ENCODE results near the gene ROMO1. TPM values are rescaled to one million over a fixed set of nuclear protein-coding genes. Genes with fewer than 3 reads are reported as not detected.

The ROMO1 gene
- polyA plus RNA-seq, 1 donor from 2014 or later, result 514 TPM

- peak overlapping the region; percentile 87 for H3K4me3 ChIP-seq (ENCODE audit: low read length)
Observed at GRCh38 chr20:35661053-35661452, 38.2 kb upstream of the ROMO1 start.

GRCh38 chr20:35661908-35662307 lies 37.3 kb upstream of the ROMO1 start:
- no peak for TF ChIP-seq SMC3 (conservative IDR thresholded peaks at IDR 0.05; ENCODE audit: poor library complexity)
- H3K79me2 ChIP-seq (replicated peaks; ENCODE audit: insufficient read depth, low read length), result peaks cover 75% of the 10 kb centered on the region
- H3K36me3 ChIP-seq (ENCODE audit: insufficient read depth, low read length), result no peaks in the 10 kb centered on the region
- no peaks in the 10 kb centered on the region for H3F3A ChIP-seq (ENCODE audit: insufficient read depth, low read length, poor library complexity, severe bottlenecking)
- no peak overlapping the region for H3K27ac ChIP-seq (ENCODE audit: low read length)
- H3K4me3 ChIP-seq (ENCODE audit: low read length), result peak overlapping the region; percentile 87
- H3K4me2 ChIP-seq (ENCODE audit: low read length), result peak overlapping the region; percentile 94
- peaks cover 7% of the 10 kb centered on the region for H4K20me1 ChIP-seq (ENCODE audit: insufficient read depth)
- H2AFZ ChIP-seq (ENCODE audit: low read depth, low read length), result no peak overlapping the region
- no peaks in the 10 kb centered on the region for H3K27me3 ChIP-seq (ENCODE audit: insufficient read depth, low read depth, low read length)
- no peak overlapping the region for H3K9ac ChIP-seq (ENCODE audit: low read length)
- H3K9me3 ChIP-seq (ENCODE audit: low read length), result no peaks in the 10 kb centered on the region
- no peaks in the 10 kb centered on the region for H3K9me2 ChIP-seq (ENCODE audit: insufficient read depth, low read length)

More at GRCh38 chr20:35661053-35661452, 38.2 kb upstream of the ROMO1 start:
- no peaks in the 10 kb centered on the region for H3K9me3 ChIP-seq (ENCODE audit: low read length)
- peaks cover 7% of the 10 kb centered on the region for H4K20me1 ChIP-seq (ENCODE audit: insufficient read depth)
- H3K9ac ChIP-seq (ENCODE audit: low read length), result no peak overlapping the region
- peaks cover 83% of the 10 kb centered on the region for H3K79me2 ChIP-seq (replicated peaks; ENCODE audit: insufficient read depth, low read length)
- no peaks in the 10 kb centered on the region for H3K36me3 ChIP-seq (ENCODE audit: insufficient read depth, low read length)
- TF ChIP-seq EZH2 (IDR thresholded peaks at IDR 0.05; ENCODE audit: borderline replicate concordance, insufficient read depth, low read length, poor library complexity, severe bottlenecking), result no peak
- TF ChIP-seq CTCF (IDR thresholded peaks at IDR 0.05; ENCODE audit: poor library complexity, severe bottlenecking), result no peak
- TF ChIP-seq MXI1 (conservative IDR thresholded peaks at IDR 0.05; ENCODE audit: poor library complexity, severe bottlenecking), result no peak
- no peak for TF ChIP-seq RAD21 (conservative IDR thresholded peaks at IDR 0.05)
- no peak for TF ChIP-seq TAF1 (IDR thresholded peaks at IDR 0.05; ENCODE audit: low read depth)
- no peak for TF ChIP-seq EP300 (conservative IDR thresholded peaks at IDR 0.05; ENCODE audit: poor library complexity, severe bottlenecking)
- TF ChIP-seq REST (IDR thresholded peaks at IDR 0.05; ENCODE audit: borderline replicate concordance), result no peak
- TF ChIP-seq POLR2AphosphoS5 (IDR thresholded peaks at IDR 0.05), result no peak
- TF ChIP-seq SMC3 (conservative IDR thresholded peaks at IDR 0.05; ENCODE audit: poor library complexity), result no peak
- H3K9me2 ChIP-seq (ENCODE audit: insufficient read depth, low read length), result no peaks in the 10 kb centered on the region
- peak overlapping the region; percentile 23 for H3K4me2 ChIP-seq (ENCODE audit: low read length)
- no peaks in the 10 kb centered on the region for H3K27me3 ChIP-seq (ENCODE audit: insufficient read depth, low read depth, low read length)
- H3F3A ChIP-seq (ENCODE audit: insufficient read depth, low read length, poor library complexity, severe bottlenecking), result no peaks in the 10 kb centered on the region
- H2AFZ ChIP-seq (ENCODE audit: low read depth, low read length), result no peak overlapping the region
- H3K27ac ChIP-seq (ENCODE audit: low read length), result no peak overlapping the region

GRCh38 chr20:35662551-35662950 lies 36.7 kb upstream of the ROMO1 start:
- Histone ChIP-seq H3K4me3 (ENCODE audit: low read length) (peak overlapping the region; percentile 87), H3F3A (ENCODE audit: insufficient read depth, low read length, poor library complexity, severe bottlenecking) (no peaks in the 10 kb centered on the region), H3K27me3 (ENCODE audit: insufficient read depth, low read depth, low read length) (no peaks in the 10 kb centered on the region), H2AFZ (ENCODE audit: low read depth, low read length) (no peak overlapping the region), H3K36me3 (ENCODE audit: insufficient read depth, low read length) (no peaks in the 10 kb centered on the region), H3K9me3 (ENCODE audit: low read length) (no peaks in the 10 kb centered on the region), H3K9me2 (ENCODE audit: insufficient read depth, low read length) (no peaks in the 10 kb centered on the region), H3K9ac (ENCODE audit: low read length) (peak overlapping the region; percentile 27), H3K27ac (ENCODE audit: low read length) (no peak overlapping the region), H4K20me1 (ENCODE audit: insufficient read depth) (peaks cover 7% of the 10 kb centered on the region), H3K79me2 (replicated peaks; ENCODE audit: insufficient read depth, low read length) (peaks cover 68% of the 10 kb centered on the region), H3K4me2 (ENCODE audit: low read length) (peak overlapping the region; percentile 94)
- no peak for TF ChIP-seq MXI1 (conservative IDR thresholded peaks at IDR 0.05; ENCODE audit: poor library complexity, severe bottlenecking)
- no peak for TF ChIP-seq REST (IDR thresholded peaks at IDR 0.05; ENCODE audit: borderline replicate concordance)
- no peak for TF ChIP-seq CTCF (IDR thresholded peaks at IDR 0.05; ENCODE audit: poor library complexity, severe bottlenecking)
- no peak for TF ChIP-seq SMC3 (conservative IDR thresholded peaks at IDR 0.05; ENCODE audit: poor library complexity)
- TF ChIP-seq EP300 (conservative IDR thresholded peaks at IDR 0.05; ENCODE audit: poor library complexity, severe bottlenecking), result no peak
- TF ChIP-seq EZH2 (IDR thresholded peaks at IDR 0.05; ENCODE audit: borderline replicate concordance, insufficient read depth, low read length, poor library complexity, severe bottlenecking), result no peak
- TF ChIP-seq TAF1 (IDR thresholded peaks at IDR 0.05; ENCODE audit: low read depth), result no peak
- TF ChIP-seq POLR2AphosphoS5 (IDR thresholded peaks at IDR 0.05), result no peak
- no peak for TF ChIP-seq RAD21 (conservative IDR thresholded peaks at IDR 0.05)

Data from neural cell (in vitro differentiated cells).